Measurements from ENCODE around the gene PTPRB. TPM values are rescaled to one million over a fixed set of nuclear protein-coding genes. Genes with fewer than 3 reads are reported as not detected.

Gene PTPRB
- total and polyA plus RNA-seq, 8 donors = 1.2 to 51.2 (median 10.5) TPM

DNA sequence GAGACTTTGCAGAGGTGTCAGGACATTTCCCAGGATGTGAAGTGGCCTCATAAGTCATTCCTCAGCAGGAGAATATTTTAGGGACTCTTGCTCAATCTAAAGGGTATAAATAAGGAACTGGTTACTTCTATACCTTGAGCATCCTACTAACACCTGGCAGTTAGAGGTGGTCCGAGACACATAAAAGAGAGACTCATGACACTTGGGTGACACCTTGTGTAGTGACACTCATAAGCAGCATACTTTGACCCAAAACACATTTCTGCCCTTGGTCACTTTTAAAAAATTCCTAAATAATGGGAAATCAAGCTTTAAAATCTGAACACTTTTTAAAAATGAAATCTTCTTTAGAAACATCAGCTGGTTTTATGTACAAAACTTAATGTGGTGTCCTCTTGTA is 152.8 kb downstream of the PTPRB start:
- peaks cover 9 to 19% (median 13%) of the 10 kb centered on the region in 4 donors for H3K4me1 ChIP-seq
- H3K27me3 ChIP-seq = no peaks in the 10 kb centered on the region
- no peak for TF ChIP-seq POLR2AphosphoS5 (IDR thresholded peaks at IDR 0.05)
- H3K36me3 ChIP-seq = no peaks in the 10 kb centered on the region
- no peak overlapping the region for H3K27ac ChIP-seq
- H3K4me3 ChIP-seq = no peak overlapping the region
- WGBS, 5 donors = 78 to 91% (median 86%) methylated on average over 1 of the region's 1 CpG
- no peaks in the 10 kb centered on the region for H3K9me3 ChIP-seq
- no peak for DNase-seq
- intact Hi-C loops (cut with DNase I; ENCODE audit: low total_unique reads) = no loop called here

DNA sequence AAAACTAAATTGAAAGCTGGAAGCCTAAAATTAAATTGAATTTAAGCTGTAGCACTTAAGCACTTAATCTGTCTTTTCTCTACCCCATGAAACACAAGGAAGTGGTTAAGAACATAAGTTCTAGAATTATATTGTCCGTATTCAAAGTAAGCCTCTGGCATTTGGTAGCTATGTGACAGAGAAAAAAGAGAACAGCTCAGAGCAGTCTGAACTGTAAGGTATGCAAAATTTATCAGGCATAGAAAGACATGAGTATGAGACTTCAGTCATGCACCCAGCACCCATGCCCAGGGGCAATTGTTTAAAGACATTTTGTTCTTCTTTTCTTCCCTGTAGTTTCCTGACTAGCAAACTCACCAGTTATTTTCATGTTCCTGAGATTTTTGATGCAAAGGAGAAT is 154.5 kb downstream of the PTPRB start:
- no peak for DNase-seq
- H3K4me3 ChIP-seq = no peak overlapping the region
- H3K27ac ChIP-seq = no peak overlapping the region
- H3K4me1 ChIP-seq = peaks cover 9 to 19% (median 13%) of the 10 kb centered on the region in 4 donors
- 65 to 90% (median 78%) methylated on average over 1 of the region's 1 CpG for WGBS, 5 donors
- TF ChIP-seq, protein P1, sequence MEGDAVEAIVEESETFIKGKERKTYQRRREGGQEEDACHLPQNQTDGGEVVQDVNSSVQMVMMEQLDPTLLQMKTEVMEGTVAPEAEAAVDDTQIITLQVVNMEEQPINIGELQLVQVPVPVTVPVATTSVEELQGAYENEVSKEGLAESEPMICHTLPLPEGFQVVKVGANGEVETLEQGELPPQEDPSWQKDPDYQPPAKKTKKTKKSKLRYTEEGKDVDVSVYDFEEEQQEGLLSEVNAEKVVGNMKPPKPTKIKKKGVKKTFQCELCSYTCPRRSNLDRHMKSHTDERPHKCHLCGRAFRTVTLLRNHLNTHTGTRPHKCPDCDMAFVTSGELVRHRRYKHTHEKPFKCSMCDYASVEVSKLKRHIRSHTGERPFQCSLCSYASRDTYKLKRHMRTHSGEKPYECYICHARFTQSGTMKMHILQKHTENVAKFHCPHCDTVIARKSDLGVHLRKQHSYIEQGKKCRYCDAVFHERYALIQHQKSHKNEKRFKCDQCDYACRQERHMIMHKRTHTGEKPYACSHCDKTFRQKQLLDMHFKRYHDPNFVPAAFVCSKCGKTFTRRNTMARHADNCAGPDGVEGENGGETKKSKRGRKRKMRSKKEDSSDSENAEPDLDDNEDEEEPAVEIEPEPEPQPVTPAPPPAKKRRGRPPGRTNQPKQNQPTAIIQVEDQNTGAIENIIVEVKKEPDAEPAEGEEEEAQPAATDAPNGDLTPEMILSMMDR (IDR thresholded peaks at IDR 0.05) = no peak
- TF ChIP-seq POLR2A (IDR thresholded peaks at IDR 0.05) (no peak), EP300 (IDR thresholded peaks at IDR 0.05) (no peak), POLR2AphosphoS5 (IDR thresholded peaks at IDR 0.05) (no peak)
- intact Hi-C loops (cut with DNase I; ENCODE audit: low total_unique reads) = no loop called here
- H3K9me3 ChIP-seq = no peaks in the 10 kb centered on the region
- no peaks in the 10 kb centered on the region for H3K36me3 ChIP-seq
- H3K27me3 ChIP-seq = no peaks in the 10 kb centered on the region

DNA sequence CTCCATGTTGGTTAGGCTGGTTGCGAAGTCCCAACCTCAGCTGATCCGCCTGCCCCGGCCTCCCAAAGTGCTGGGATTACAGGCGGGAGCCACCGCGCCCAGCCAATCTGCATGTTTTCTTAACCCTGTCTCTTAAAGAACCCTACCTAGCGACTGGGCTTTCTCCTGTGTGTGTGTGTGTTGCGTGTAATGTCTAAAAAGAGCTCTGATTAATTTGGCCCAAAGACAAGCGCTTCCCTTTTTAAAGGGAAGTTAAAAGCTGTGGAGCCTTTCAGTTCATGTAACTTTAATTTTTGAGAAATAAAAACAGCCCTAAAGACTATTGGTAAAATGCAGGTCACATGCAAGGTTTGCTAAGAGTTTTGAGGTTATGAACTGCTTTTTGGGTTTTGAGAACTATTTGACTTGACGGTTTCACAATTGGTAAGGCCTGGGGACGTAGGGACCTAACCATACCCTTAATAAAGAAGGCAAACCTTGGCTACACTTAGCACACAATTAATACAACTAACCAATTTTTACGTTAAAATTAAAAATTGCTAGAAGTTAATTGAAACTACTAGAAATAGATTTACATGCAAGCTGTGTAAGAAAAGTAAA is 167.9 kb downstream of the PTPRB start:
- no peaks in the 10 kb centered on the region for H3K4me1 ChIP-seq
- no peaks in the 10 kb centered on the region for H3K27me3 ChIP-seq
- intact Hi-C loops (cut with DNase I; ENCODE audit: low total_unique reads) = no loop called here
- DNase-seq = no peak
- H3K9me3 ChIP-seq = peaks cover 0 to 3% (median 1%) of the 10 kb centered on the region in 4 donors
- TF ChIP-seq POLR2A (IDR thresholded peaks at IDR 0.05) (no peak), POLR2AphosphoS5 (IDR thresholded peaks at IDR 0.05) (no peak), EP300 (IDR thresholded peaks at IDR 0.05) (no peak)
- TF ChIP-seq, protein P1 (IDR thresholded peaks at IDR 0.05) = no peak
- H3K27ac ChIP-seq = no peak overlapping the region
- 85 to 96% (median 91%) methylated on average over 12 of the region's 12 CpGs for WGBS, 5 donors
- H3K36me3 ChIP-seq = no peaks in the 10 kb centered on the region
- H3K4me3 ChIP-seq = no peak overlapping the region

- no peaks in the 10 kb centered on the region for H3K4me1 ChIP-seq
- peaks cover 0 to 9% (median 7%) of the 10 kb centered on the region in 4 donors for H3K9me3 ChIP-seq
- no peak overlapping the region for H3K27ac ChIP-seq
- intact Hi-C loops (cut with DNase I; ENCODE audit: low total_unique reads) = no loop called here
- H3K27me3 ChIP-seq = no peaks in the 10 kb centered on the region
- 91 to 100% (median 98%) methylated on average over 2 to 3 of the region's 3 CpGs for WGBS, 5 donors
- no peak for DNase-seq
- H3K4me3 ChIP-seq = no peak overlapping the region
- no peaks in the 10 kb centered on the region for H3K36me3 ChIP-seq
- TF ChIP-seq POLR2A (IDR thresholded peaks at IDR 0.05) (no peak), EP300 (IDR thresholded peaks at IDR 0.05) (no peak), POLR2AphosphoS5 (IDR thresholded peaks at IDR 0.05) (no peak)
- TF ChIP-seq, protein P1 (IDR thresholded peaks at IDR 0.05) = no peak
Measured at GRCh38 chr12:70468741-70469140, 168.5 kb downstream of the PTPRB start.

All from stomach (tissue), 9 donors.